ENCODE results near the gene CHMP1B. TPM values are rescaled to one million over a fixed set of nuclear protein-coding genes. Genes with fewer than 3 reads are reported as not detected.

Gene CHMP1B
- total RNA-seq, 4 donors from 2014 or later, result 75.4 to 99.5 (median 85.9) TPM

DNA sequence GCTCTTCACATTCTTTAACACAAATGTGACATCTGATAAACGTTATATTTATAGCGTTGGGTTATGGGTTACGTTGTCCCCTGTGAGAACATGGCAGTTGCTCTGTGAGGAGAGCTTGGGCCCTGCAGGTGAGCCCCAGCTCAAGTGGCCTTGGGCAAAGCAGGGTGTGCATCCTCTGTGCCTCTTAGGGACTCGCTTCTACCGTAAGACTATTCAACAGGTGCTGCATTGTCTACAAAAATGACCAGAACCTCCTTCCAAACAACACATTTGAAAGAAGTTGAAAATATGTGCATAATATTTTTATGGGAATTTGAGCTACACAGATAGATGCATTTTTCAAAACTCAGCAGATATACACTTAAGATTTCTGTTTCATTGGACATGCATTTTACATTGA lies 16.4 kb upstream of the CHMP1B start:
- H3K4me1 ChIP-seq, result no peaks in the 10 kb centered on the region
- H3K27ac ChIP-seq, result no peak overlapping the region
- H3K36me3 ChIP-seq, result no peaks in the 10 kb centered on the region
- no peak for DNase-seq
- no peaks in the 10 kb centered on the region for H3K9me3 ChIP-seq
- TF ChIP-seq, protein P1, sequence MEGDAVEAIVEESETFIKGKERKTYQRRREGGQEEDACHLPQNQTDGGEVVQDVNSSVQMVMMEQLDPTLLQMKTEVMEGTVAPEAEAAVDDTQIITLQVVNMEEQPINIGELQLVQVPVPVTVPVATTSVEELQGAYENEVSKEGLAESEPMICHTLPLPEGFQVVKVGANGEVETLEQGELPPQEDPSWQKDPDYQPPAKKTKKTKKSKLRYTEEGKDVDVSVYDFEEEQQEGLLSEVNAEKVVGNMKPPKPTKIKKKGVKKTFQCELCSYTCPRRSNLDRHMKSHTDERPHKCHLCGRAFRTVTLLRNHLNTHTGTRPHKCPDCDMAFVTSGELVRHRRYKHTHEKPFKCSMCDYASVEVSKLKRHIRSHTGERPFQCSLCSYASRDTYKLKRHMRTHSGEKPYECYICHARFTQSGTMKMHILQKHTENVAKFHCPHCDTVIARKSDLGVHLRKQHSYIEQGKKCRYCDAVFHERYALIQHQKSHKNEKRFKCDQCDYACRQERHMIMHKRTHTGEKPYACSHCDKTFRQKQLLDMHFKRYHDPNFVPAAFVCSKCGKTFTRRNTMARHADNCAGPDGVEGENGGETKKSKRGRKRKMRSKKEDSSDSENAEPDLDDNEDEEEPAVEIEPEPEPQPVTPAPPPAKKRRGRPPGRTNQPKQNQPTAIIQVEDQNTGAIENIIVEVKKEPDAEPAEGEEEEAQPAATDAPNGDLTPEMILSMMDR (IDR thresholded peaks at IDR 0.05), result no peak
- TF ChIP-seq POLR2A (IDR thresholded peaks at IDR 0.05), result no peak
- intact Hi-C loops (cut with DNase I), result no loop called here
- H3K27me3 ChIP-seq, result no peaks in the 10 kb centered on the region
- 76 to 84% methylated on average over 5 of the region's 5 CpGs for WGBS, 2 donors
- H3K4me3 ChIP-seq (replicated peaks in 1 of 3), result no peak overlapping the region

DNA sequence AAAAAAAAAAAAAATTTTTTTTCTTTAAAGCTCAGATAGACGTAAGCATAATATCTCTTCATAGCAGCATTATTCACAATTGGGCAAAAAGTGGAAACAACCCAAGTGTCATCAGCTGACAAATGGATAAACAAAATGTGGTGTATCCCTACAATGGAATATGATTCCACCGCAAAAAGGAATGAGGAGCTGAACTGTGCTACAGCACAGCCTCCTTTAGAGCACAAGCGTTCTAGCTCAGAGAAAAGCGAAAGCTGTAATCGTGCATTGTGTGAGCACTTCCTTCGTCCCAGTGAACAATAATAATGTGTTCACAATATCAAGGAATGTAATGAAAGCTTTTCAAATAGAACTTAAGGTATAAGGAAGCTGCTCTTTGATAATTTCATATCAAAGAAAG lies 11.7 kb upstream of the CHMP1B start:
- WGBS, 2 donors, result 87 to 89% methylated on average over 6 of the region's 6 CpGs
- Histone ChIP-seq H3K27me3 (no peaks in the 10 kb centered on the region), H3K9me3 (no peaks in the 10 kb centered on the region), H3K36me3 (no peaks in the 10 kb centered on the region), H3K27ac (no peak overlapping the region), H3K4me1 (no peaks in the 10 kb centered on the region), H3K4me3 (replicated peaks in 1 of 3) (no peak overlapping the region)
- intact Hi-C loops (cut with DNase I), result no loop called here
- no peak for DNase-seq
- no peak for TF ChIP-seq POLR2A (IDR thresholded peaks at IDR 0.05)
- TF ChIP-seq, protein P1 (IDR thresholded peaks at IDR 0.05), result no peak

DNA sequence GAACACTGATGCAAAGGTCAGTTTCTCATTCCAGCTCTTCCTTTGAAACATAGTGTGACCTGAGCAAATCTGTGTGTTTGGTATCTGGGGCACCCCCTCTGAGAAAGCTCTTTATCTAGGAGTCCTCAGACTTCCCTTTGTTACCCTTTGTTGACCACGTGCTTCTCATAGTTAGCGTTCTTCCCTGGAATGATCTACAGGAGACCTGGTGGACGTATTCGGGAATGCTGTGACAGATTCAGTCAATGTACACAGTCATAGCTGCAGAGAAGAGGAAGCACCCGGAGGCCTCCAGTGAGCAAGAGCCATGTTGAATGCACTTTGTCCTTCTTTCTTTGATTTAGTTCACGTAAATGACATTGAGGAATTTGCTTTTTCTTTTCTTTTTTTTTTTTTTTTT lies 10.7 kb upstream of the CHMP1B start:
- Histone ChIP-seq H3K4me1 (no peaks in the 10 kb centered on the region), H3K4me3 (replicated peaks in 1 of 3) (no peak overlapping the region), H3K9me3 (no peaks in the 10 kb centered on the region), H3K27me3 (no peaks in the 10 kb centered on the region), H3K27ac (no peak overlapping the region), H3K36me3 (no peaks in the 10 kb centered on the region)
- intact Hi-C loops (cut with DNase I), result no loop called here
- 65 to 67% methylated on average over 6 of the region's 6 CpGs for WGBS, 2 donors
- no peak for TF ChIP-seq POLR2A (IDR thresholded peaks at IDR 0.05)
- TF ChIP-seq, protein P1 (IDR thresholded peaks at IDR 0.05), result no peak
- no peak for DNase-seq

DNA sequence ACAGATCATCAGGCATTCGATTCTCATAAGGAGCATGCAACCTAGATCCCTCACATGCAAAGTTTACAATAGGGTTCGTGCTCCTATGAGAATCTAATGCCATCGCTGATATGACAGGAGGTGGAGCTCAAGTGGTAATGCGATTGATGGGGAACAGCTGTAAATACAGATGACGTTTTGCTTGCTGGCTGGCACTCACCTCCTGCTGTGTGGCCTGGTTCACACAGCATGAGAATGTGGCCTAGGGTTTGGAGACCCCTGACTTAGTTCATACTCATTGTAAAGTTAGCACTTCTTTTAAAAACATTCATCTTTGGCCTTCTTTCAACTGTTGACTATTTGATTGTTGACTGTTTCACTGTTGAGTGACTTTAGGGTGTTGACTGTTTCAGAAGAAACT lies 8.7 kb upstream of the CHMP1B start:
- Histone ChIP-seq H3K9me3 (no peaks in the 10 kb centered on the region), H3K36me3 (no peaks in the 10 kb centered on the region), H3K4me3 (replicated peaks in 1 of 3) (no peak overlapping the region), H3K27ac (no peak overlapping the region), H3K4me1 (no peaks in the 10 kb centered on the region), H3K27me3 (no peaks in the 10 kb centered on the region)
- intact Hi-C loops (cut with DNase I), result no loop called here
- DNase-seq, result no peak
- WGBS, 2 donors, result 86 to 91% methylated on average over 5 of the region's 5 CpGs
- no peak for TF ChIP-seq POLR2A (IDR thresholded peaks at IDR 0.05)
- TF ChIP-seq, protein P1 (IDR thresholded peaks at IDR 0.05), result no peak

DNA sequence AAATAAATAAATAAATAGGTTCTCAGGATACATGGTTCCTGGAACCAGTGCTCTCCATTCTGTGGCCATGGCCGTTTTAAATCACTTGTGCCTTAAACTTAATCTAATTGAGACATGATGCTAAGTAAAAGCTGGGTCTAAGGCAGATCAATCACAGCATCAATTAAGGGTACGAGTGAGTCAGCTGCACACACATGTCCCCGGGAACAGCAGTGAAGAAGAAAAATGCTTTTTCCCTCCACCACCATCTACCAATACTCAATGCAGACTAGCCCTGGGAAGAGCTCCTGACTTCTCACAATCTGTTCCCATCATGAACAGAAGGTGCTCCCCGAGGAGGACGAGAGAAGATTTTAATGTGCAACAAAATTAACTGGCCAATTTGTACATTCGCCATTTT lies 6.8 kb upstream of the CHMP1B start:
- 90 to 93% methylated on average over 6 of the region's 6 CpGs for WGBS, 2 donors
- TF ChIP-seq, protein P1 (IDR thresholded peaks at IDR 0.05), result no peak
- no peak for TF ChIP-seq POLR2A (IDR thresholded peaks at IDR 0.05)
- H3K27me3 ChIP-seq, result no peaks in the 10 kb centered on the region

More for the DNA sequence above, 6.8 kb upstream of the CHMP1B start:
- H3K36me3 ChIP-seq, result no peaks in the 10 kb centered on the region
- no peak overlapping the region for H3K27ac ChIP-seq
- DNase-seq, result no peak
- intact Hi-C loops (cut with DNase I), result no loop called here
- H3K4me3 ChIP-seq (replicated peaks in 1 of 3), result no peak overlapping the region
- H3K4me1 ChIP-seq, result no peaks in the 10 kb centered on the region
- no peaks in the 10 kb centered on the region for H3K9me3 ChIP-seq
